GM23338 (cell line): ENCODE results near the gene CNIH3.

ENCODE experiments used
- CREB1 ChIP-seq: fragments of 250-450 bp; sonication (Bioruptor Pico); IDR thresholded peaks from 2 replicates; pipeline ENCODE4 v1.5.0; 2020; ENCODE audit warnings: low read depth, mild to moderate bottlenecking, moderate library complexity
- CTCF ChIP-seq, 2 experiments: fragments of 200-600 bp in 1 of 2; sonication (generic) in 1 of 2; conservative IDR thresholded peaks; 2 replicates each; pipeline versions ENCODE4 v1.5.1 to v1.6.1; 2016 to 2017; ENCODE audit warnings: antibody characterized with exemption in 2 of 2, low read depth in 2 of 2, mild to moderate bottlenecking in 2 of 2, moderate library complexity in 1 of 2
- ETS1 ChIP-seq: IDR thresholded peaks from 2 replicates; pipeline ENCODE4 v1.6.1; 2016; ENCODE audit warnings: antibody characterized with exemption
- EZH2 ChIP-seq: fragments of 200-600 bp; sonication (generic); IDR thresholded peaks from one replicate; pipeline ENCODE4 v1.8.0; 2017; ENCODE audit warnings: antibody characterized with exemption, mild to moderate bottlenecking, low read depth; ENCODE audit not compliant: unreplicated experiment
- NANOG ChIP-seq: IDR thresholded peaks from 2 replicates; pipeline ENCODE4 v1.6.1; 2016; ENCODE audit warnings: antibody characterized with exemption, borderline replicate concordance
- POLR2AphosphoS5 ChIP-seq: IDR thresholded peaks from 2 replicates; pipeline ENCODE4 v1.6.1; 2016; ENCODE audit warnings: antibody characterized with exemption, low read depth
- TF ChIP-seq, protein P1 (sequence below): IDR thresholded peaks from one replicate; pipeline ENCODE4 v1.6.1; 2018; ENCODE audit warnings: antibody characterized with exemption; ENCODE audit not compliant: unreplicated experiment

DNA sequence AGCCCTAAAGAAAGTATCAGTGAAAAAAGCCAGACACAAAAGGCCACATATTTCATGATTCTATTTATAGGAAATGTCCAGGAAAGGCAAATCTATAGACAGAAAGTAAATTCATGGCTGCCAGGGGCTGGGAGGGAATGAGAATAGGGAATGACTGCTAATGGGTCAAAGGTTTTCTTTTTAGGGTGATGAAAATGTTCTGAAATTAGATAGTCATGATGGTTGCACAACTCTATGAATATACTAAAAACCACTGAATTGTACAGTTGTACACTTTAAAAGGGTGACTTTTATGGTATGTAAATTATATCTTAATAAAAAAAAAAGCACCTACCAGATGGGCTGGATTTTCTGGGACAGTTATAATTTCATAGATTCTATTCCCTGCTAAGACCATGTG, 114.8 kb downstream of the CNIH3 start:
- no peak for TF ChIP-seq CREB1 (CRISPR knock-in tag)
- no peak for TF ChIP-seq CTCF (conservative IDR thresholded peaks at IDR 0.05; ENCODE audit: low read depth in 2 of 2)
- no peak for TF ChIP-seq EZH2
- no peak for TF ChIP-seq NANOG
- no peak for TF ChIP-seq POLR2AphosphoS5
- no peak for TF ChIP-seq ETS1
- TF ChIP-seq, protein P1, sequence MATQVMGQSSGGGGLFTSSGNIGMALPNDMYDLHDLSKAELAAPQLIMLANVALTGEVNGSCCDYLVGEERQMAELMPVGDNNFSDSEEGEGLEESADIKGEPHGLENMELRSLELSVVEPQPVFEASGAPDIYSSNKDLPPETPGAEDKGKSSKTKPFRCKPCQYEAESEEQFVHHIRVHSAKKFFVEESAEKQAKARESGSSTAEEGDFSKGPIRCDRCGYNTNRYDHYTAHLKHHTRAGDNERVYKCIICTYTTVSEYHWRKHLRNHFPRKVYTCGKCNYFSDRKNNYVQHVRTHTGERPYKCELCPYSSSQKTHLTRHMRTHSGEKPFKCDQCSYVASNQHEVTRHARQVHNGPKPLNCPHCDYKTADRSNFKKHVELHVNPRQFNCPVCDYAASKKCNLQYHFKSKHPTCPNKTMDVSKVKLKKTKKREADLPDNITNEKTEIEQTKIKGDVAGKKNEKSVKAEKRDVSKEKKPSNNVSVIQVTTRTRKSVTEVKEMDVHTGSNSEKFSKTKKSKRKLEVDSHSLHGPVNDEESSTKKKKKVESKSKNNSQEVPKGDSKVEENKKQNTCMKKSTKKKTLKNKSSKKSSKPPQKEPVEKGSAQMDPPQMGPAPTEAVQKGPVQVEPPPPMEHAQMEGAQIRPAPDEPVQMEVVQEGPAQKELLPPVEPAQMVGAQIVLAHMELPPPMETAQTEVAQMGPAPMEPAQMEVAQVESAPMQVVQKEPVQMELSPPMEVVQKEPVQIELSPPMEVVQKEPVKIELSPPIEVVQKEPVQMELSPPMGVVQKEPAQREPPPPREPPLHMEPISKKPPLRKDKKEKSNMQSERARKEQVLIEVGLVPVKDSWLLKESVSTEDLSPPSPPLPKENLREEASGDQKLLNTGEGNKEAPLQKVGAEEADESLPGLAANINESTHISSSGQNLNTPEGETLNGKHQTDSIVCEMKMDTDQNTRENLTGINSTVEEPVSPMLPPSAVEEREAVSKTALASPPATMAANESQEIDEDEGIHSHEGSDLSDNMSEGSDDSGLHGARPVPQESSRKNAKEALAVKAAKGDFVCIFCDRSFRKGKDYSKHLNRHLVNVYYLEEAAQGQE = no peak
